ENCODE measurements around the gene PCK2.
"Not testable (repeated sequence)": the region's sequence is repeated elsewhere in the genome, so short reads cannot be mapped to it uniquely, and the experiment has no call there.

The PCK2 gene

GRCh38 chr14:24095271-24096068 is 1.4 kb downstream of the PCK2 start:
- DNase-seq (ENCODE audit: low read depth in 3 of 3): peak in 2 of 3 experiments; percentile 37 to 38

- no peak for DNase-seq (ENCODE audit: low read depth in 3 of 3)
These were observed 2.6 kb downstream of the PCK2 start for GRCh38 chr14:24096545-24097181.

DNA sequence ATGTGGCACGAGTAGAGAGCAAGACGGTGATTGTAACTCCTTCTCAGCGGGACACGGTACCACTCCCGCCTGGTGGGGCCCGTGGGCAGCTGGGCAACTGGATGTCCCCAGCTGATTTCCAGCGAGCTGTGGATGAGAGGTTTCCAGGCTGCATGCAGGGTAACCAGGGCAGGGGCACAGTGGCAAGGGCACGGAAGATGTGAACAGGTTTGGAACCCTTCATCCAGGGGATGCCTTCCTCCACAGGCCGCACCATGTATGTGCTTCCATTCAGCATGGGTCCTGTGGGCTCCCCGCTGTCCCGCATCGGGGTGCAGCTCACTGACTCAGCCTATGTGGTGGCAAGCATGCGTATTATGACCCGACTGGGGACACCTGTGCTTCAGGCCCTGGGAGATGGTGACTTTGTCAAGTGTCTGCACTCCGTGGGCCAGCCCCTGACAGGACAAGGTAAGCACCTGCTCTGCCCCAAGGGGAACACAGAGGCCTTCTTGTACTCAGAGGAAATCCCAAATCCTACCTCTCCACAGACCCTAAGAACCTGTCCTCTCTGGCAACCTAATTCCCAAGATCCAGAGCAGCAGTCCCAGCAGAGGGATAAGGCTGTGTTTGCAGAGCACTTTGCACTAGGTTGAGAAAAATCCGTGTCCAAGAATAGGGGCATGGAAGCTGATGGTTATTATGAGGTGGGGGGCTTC is 4.3 kb downstream of the PCK2 start:
- DNase-seq (ENCODE audit: low read depth in 3 of 3): no peak

GRCh38 chr14:24098927-24099813 is 5.1 kb downstream of the PCK2 start:
- no peak for DNase-seq (ENCODE audit: low read depth in 3 of 3)

- no peak for DNase-seq (ENCODE audit: low read depth in 3 of 3)
These were observed 6.3 kb downstream of the PCK2 start for GRCh38 chr14:24100197-24100981.

DNA sequence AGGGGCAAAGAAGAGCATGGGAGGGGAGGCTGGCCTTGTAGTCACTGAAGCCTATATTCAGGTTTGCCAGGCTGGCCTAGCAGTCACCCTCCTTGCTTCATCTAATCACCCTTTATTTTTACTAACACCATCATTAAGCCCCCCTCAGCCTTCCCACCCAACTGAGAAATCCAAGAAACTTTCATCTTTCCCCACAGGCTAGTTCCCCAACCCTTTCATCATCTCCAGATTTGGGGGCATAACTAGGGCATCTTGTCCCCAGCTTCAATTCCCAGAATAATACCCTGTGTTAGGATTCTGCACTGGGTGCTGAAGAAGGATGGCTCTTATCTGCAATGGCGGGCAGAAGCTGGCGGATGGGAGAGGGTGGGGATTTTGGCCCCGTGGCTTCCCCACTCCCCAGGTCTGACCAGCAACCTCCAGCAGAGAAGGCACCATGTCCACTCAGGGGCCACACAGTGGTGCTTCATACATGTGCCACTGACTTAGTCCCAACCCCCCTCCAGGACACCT is 6.9 kb downstream of the PCK2 start:
- no peak for DNase-seq (ENCODE audit: low read depth in 3 of 3)

GRCh38 chr14:24102357-24103048 is 8.4 kb downstream of the PCK2 start:
- DNase-seq (ENCODE audit: low read depth in 3 of 3): no peak

- no peak for DNase-seq (ENCODE audit: low read depth in 3 of 3)
These were observed 9.3 kb downstream of the PCK2 start for GRCh38 chr14:24103451-24103850.

GRCh38 chr14:24105609-24106239 is 11.6 kb downstream of the PCK2 start:
- DNase-seq (ENCODE audit: low read depth in 3 of 3): not testable (repeated sequence)

- DNase-seq (ENCODE audit: low read depth in 3 of 3): no peak
These were observed 12.7 kb downstream of the PCK2 start for GRCh38 chr14:24106672-24107271.

- no peak for DNase-seq (ENCODE audit: low read depth in 3 of 3)
These were observed 14.3 kb downstream of the PCK2 start for GRCh38 chr14:24108336-24108874.

DNA sequence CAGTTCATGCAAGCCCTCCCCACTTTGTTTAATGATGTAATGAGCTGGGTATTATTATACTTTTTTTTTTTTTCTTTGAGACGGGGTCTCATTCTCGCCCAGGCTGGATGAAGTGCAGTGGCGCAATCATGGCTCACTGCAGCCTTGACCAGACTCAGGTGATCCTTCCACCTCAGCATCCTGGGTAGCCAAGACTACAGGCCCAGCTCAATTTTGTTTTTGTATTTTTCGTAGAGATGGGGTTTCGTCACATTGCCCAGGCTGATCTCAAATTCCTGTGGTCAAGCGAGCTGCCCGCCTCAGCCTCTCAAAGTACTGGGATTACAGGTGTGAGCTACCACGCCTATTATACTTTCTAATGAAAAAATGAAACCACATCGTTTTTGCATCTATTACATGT is 15.9 kb downstream of the PCK2 start:
- no peak for DNase-seq (ENCODE audit: low read depth in 3 of 3)

DNA sequence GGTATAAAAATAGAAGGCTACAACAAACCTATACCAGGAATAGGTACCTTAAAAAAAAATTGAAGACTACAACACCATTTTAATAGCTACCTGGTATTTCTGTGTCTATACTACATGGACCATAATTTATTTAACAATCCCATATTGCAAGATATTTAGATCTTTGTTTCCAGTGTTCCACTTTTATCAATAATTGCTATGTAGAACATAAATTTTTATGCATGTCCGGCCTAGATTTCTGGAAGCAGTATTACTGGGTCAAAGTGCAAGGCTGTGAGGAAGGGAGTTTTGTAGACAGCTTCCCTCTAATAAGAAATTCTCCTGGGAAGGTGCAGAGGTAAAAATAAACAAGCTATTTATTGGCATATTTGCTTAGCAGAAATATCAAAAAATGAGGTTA is 16.4 kb downstream of the PCK2 start:
- no peak for DNase-seq (ENCODE audit: low read depth in 3 of 3)

GRCh38 chr14:24113379-24113800 is 19.3 kb downstream of the PCK2 start:
- DNase-seq (ENCODE audit: low read depth in 3 of 3): no peak

GRCh38 chr14:24113801-24114531 is 19.9 kb downstream of the PCK2 start:
- peak; percentile 43 to 53 (median 50) for DNase-seq (ENCODE audit: low read depth in 3 of 3)

- DNase-seq (ENCODE audit: low read depth in 3 of 3): peak; percentile 97 to 99 (median 98)
These were observed 20.7 kb downstream of the PCK2 start, which contains the start of the genes DCAF11 and NRL for GRCh38 chr14:24114532-24115421. Gene DCAF11 (plus strand): TSS chr14:24114777. CDS start chr14:24115595, 818 bp downstream. Gene NRL (minus strand): TSS chr14:24114949. CDS start chr14:24082848, 32,101 bp downstream.
